A673 (cell line): Measurements from ENCODE around the gene TACR3. TPM values are rescaled to one million over a fixed set of nuclear protein-coding genes. Genes with fewer than 3 reads are reported as not detected.
"Not testable (repeated sequence)": the region's sequence is repeated elsewhere in the genome, so short reads cannot be mapped to it uniquely, and the experiment has no call there.

ENCODE experiments used
- BruUV-seq: library from RNA; stranded (reverse); fragments of 400-500 nt; replicated peaks from 2 replicates; lab custom pipeline; 2021; lab: Mats Ljungman, UMichigan
- CTCF ChIA-PET: fragments of 300-600 bp; sonication (Branson Sonifier 250); formaldehyde crosslinking; loops from one replicate; lab custom pipeline; 2022; ENCODE audit warnings: antibody characterized with exemption; lab: Charles Lee
- POLR2A ChIA-PET: fragments of 300-600 bp; sonication (Branson Sonifier 250); formaldehyde crosslinking; loops from one replicate; lab custom pipeline; 2022; ENCODE audit warnings: antibody characterized with exemption; ENCODE audit not compliant: low non-redundant PET; lab: Charles Lee
- DNase-seq: peaks from one replicate; pipeline ENCODE4 v3.0.0-alpha.2; 2015; ENCODE audit warnings: low spot score
- H3K27ac ChIP-seq: fragments of 200-600 bp; sonication (generic); 2 replicates; pipeline ENCODE4 v1.5.1; 2016; ENCODE audit warnings: mixed run types, low read depth, mild to moderate bottlenecking, mixed read lengths, antibody characterized with exemption, low read length; ENCODE audit not compliant: poor library complexity, severe bottlenecking
- H3K27me3 ChIP-seq: fragments of 200-600 bp; sonication (generic); replicated peaks from 2 replicates; pipeline ENCODE4 v1.6.1; 2017; ENCODE audit warnings: mixed run types, low read depth, mild to moderate bottlenecking, mixed read lengths, antibody characterized with exemption, low read length; ENCODE audit not compliant: insufficient read depth, poor library complexity
- H3K36me3 ChIP-seq: fragments of 200-600 bp; sonication (generic); 2 replicates; pipeline ENCODE4 v1.6.1; 2016; ENCODE audit warnings: mixed run types, mild to moderate bottlenecking, mixed read lengths, antibody characterized with exemption, low read length; ENCODE audit not compliant: insufficient read depth, poor library complexity, severe bottlenecking
- H3K4me1 ChIP-seq: fragments of 200-600 bp; sonication (generic); 2 replicates; pipeline ENCODE4 v1.6.1; 2017; ENCODE audit warnings: mixed run types, mild to moderate bottlenecking, mixed read lengths, antibody characterized with exemption, low read length; ENCODE audit not compliant: insufficient read depth, poor library complexity, severe bottlenecking
- H3K4me3 ChIP-seq: fragments of 200-600 bp; sonication (generic); 2 replicates; pipeline ENCODE4 v1.5.1; 2016; ENCODE audit warnings: low read depth, mixed run types, mild to moderate bottlenecking, mixed read lengths, low read length; ENCODE audit not compliant: poor library complexity, severe bottlenecking
- H3K9me3 ChIP-seq: fragments of 200-600 bp; sonication (generic); 2 replicates; pipeline ENCODE4 v1.6.1; 2016; ENCODE audit warnings: mixed run types, low read depth, mild to moderate bottlenecking, mixed read lengths, antibody characterized with exemption, low read length; ENCODE audit not compliant: poor library complexity, severe bottlenecking
- EZH2 ChIP-seq: fragments of 200-600 bp; sonication (generic); IDR thresholded peaks from 2 replicates; pipeline ENCODE4 v1.6.1; 2017; ENCODE audit warnings: borderline replicate concordance, low read depth, mild to moderate bottlenecking, mixed read lengths, antibody characterized with exemption, low read length; ENCODE audit not compliant: poor library complexity, severe bottlenecking
- intact Hi-C: fragments of 100-400 bp; cut with micrococcal nuclease; formaldehyde crosslinking; loops from one replicate; pipeline ENCODE4 v1.10.0; 2022; ENCODE audit not compliant: unreplicated experiment
- total RNA-seq: library from RNA; stranded (reverse); gene quantifications from 2 replicates; pipeline ENCODE4 v1.2.3, GENCODE V29; 2021
- TF ChIP-seq, protein P1 (sequence below): fragments of 300-800, 200-600 bp; sonication (generic); conservative IDR thresholded peaks from 2 replicates; pipeline ENCODE4 v1.5.1; 2017; ENCODE audit warnings: low read depth, mild to moderate bottlenecking, antibody characterized with exemption, low read length, moderate library complexity, mixed read lengths

The TACR3 gene
- total RNA-seq, 1 experiment from 2014 or later, result not detected

DNA sequence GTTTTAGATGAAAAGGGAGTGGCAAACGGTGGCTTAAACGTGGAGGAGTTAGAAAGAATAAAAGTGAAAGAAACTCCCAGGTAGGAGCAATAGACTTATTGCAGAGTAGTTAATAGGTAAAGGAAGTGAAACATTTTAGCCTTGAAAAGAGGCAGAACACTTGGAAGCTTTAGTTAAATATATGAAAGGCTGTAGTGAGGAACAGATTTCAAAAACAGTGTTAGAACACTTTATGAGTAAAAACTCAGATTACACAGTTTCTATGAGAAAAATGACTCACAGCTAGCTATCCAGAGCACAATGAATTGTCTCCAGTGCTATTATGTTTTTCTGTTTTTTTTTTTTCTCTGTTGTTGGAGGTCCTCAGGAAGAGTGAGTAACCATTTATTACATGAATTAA is 45.8 kb downstream of the TACR3 start:
- intact Hi-C loops, result no loop called here
- Histone ChIP-seq H3K4me3 (no peak overlapping the region), H3K36me3 (no peaks in the 10 kb centered on the region), H3K9me3 (no peaks in the 10 kb centered on the region), H3K27me3 (no peaks in the 10 kb centered on the region), H3K4me1 (no peaks in the 10 kb centered on the region), H3K27ac (no peak overlapping the region)
- no TSS peak for BruUV-seq
- CTCF ChIA-PET, result no interaction called here
- TF ChIP-seq, protein P1, sequence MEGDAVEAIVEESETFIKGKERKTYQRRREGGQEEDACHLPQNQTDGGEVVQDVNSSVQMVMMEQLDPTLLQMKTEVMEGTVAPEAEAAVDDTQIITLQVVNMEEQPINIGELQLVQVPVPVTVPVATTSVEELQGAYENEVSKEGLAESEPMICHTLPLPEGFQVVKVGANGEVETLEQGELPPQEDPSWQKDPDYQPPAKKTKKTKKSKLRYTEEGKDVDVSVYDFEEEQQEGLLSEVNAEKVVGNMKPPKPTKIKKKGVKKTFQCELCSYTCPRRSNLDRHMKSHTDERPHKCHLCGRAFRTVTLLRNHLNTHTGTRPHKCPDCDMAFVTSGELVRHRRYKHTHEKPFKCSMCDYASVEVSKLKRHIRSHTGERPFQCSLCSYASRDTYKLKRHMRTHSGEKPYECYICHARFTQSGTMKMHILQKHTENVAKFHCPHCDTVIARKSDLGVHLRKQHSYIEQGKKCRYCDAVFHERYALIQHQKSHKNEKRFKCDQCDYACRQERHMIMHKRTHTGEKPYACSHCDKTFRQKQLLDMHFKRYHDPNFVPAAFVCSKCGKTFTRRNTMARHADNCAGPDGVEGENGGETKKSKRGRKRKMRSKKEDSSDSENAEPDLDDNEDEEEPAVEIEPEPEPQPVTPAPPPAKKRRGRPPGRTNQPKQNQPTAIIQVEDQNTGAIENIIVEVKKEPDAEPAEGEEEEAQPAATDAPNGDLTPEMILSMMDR, result no peak
- TF ChIP-seq EZH2, result no peak
- no peak for DNase-seq
- POLR2A ChIA-PET, result interaction anchor here (0.6 kb wide), 1 partner anchor 176 kb away, joined by 3 read pairs; no protein-coding TSS in a partner anchor

DNA sequence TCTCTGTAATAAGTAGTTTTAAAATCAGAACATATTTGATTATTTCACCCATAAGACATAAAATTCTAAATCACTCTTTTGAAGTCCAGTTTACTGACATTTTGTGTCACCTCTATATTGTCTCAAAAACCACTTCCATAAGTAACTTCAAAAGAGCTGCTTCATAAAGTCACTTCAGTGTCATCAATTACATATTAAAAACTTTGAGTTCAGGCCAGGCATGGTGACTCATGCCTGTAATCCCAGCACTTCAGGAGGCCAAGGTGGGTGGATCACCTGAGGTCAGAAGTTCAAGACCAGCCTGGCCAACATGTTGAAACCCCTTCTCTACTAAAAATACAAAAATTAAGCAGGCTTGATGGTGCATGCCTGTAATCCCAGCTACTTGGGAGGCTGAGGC is 53.0 kb downstream of the TACR3 start:
- CTCF ChIA-PET, H3K27ac ChIP-seq, POLR2A ChIA-PET, intact Hi-C loops, DNase-seq, BruUV-seq, H3K36me3 ChIP-seq, H3K4me1 ChIP-seq, H3K4me3 ChIP-seq, H3K9me3 ChIP-seq, H3K27me3 ChIP-seq: not testable (repeated sequence)

DNA sequence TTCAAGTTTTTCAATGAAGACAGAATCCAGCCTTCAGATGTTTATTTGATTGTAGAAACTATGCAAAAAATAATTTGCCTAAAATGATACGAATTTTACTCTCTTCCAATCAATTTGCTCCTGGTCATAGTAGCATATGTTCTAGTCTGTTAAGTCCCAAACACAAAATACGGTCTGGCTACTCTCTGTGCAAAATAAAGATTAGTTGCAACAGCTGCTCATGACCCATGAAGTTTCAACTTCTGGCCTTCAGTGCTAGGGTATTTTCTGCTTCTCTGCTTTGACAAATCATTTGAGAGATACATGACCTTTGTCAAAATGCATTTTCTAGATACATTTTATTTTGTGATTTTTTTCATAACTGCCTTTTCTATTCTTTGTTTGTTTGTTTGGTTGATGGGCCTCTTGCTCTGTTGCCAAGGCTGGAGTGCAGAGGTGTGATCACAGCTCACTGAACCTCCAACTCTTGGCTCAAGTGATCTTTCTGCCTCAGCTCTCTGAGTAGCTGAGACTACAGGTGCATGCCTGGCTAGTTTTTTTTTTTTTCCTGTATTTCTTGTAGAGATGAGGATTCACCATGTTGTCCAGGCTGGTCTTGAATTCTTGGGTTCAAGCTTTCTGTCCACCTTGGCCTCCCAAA is 55.2 kb downstream of the TACR3 start:
- POLR2A ChIA-PET, result no interaction called here
- TF ChIP-seq, protein P1, result no peak
- TF ChIP-seq EZH2, result no peak
- H3K9me3 ChIP-seq, result no peaks in the 10 kb centered on the region
- no peaks in the 10 kb centered on the region for H3K36me3 ChIP-seq
- no TSS peak for BruUV-seq
- no peak overlapping the region for H3K27ac ChIP-seq
- H3K27me3 ChIP-seq, result no peaks in the 10 kb centered on the region
- H3K4me1 ChIP-seq, result no peaks in the 10 kb centered on the region
- no peak overlapping the region for H3K4me3 ChIP-seq
- no peak for DNase-seq
- intact Hi-C loops, result no loop called here
- CTCF ChIA-PET, result no interaction called here

DNA sequence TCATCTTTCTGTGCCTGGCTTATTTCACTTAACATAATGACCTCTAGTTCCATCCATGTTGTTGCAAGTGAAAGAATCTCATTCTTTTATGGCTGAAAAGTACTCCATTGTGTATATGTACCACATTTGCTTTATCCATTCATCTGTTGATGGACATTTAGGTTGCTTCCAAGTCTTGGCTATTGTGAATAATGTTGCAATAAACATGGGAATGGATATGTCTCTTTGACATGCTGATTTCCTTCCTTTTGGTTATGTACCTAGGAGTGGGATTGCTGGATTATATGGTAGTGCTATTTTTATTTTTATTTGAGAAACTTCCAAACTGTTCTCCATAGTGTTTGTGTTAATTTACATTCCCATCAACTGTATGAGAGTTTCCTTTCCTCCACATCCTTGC is 71.2 kb downstream of the TACR3 start:
- Histone ChIP-seq H3K27me3 (no peaks in the 10 kb centered on the region), H3K9me3 (no peaks in the 10 kb centered on the region), H3K4me1 (no peaks in the 10 kb centered on the region), H3K27ac (no peak overlapping the region), H3K36me3 (no peaks in the 10 kb centered on the region), H3K4me3 (no peak overlapping the region)
- intact Hi-C loops, result no loop called here
- POLR2A ChIA-PET, result interaction anchor here (0.6 kb wide), 1 partner anchor 120 kb away, joined by 5 read pairs; no protein-coding TSS in a partner anchor
- no peak for TF ChIP-seq EZH2
- TF ChIP-seq, protein P1, result no peak
- CTCF ChIA-PET, result no interaction called here
- no TSS peak for BruUV-seq
- DNase-seq, result no peak
